MM.1S (cell line): Measurements from ENCODE around the gene NRXN3.

Experiments
- DNase-seq: peaks from one replicate; pipeline ENCODE4 v3.0.0-alpha.2; 2015
- H2AFZ ChIP-seq: fragments of 300-600 bp; sonication (generic); 2 replicates; pipeline ENCODE4 v1.6.0; 2016; ENCODE audit warnings: antibody characterized with exemption, low read length
- H3F3A ChIP-seq: fragments of 300-600 bp; sonication (generic); 2 replicates; pipeline ENCODE4 v1.6.1; 2016; ENCODE audit warnings: mild to moderate bottlenecking, antibody characterized with exemption, low read length, moderate library complexity, mixed read lengths; ENCODE audit not compliant: insufficient read depth
- H3K27ac ChIP-seq: fragments of 300-600 bp; sonication (generic); 2 replicates; pipeline ENCODE4 v1.5.1; 2016; ENCODE audit warnings: mild to moderate bottlenecking, low read length
- H3K27me3 ChIP-seq: fragments of 300-600 bp; sonication (generic); replicated peaks from 2 replicates; pipeline ENCODE4 v1.6.0; 2016; ENCODE audit warnings: low read length; ENCODE audit not compliant: insufficient read depth
- H3K36me3 ChIP-seq: fragments of 300-600 bp; sonication (generic); replicated peaks from 2 replicates; pipeline ENCODE4 v1.6.1; 2016; ENCODE audit warnings: mild to moderate bottlenecking, low read length, mixed read lengths; ENCODE audit not compliant: insufficient read depth
- H3K4me1 ChIP-seq: fragments of 300-600 bp; sonication (generic); 2 replicates; pipeline ENCODE4 v1.6.1; 2016; ENCODE audit warnings: low read length, mixed read lengths
- H3K4me2 ChIP-seq: fragments of 300-600 bp; sonication (generic); 2 replicates; pipeline ENCODE4 v1.6.0; 2016; ENCODE audit warnings: low read depth, low read length
- H3K4me3 ChIP-seq: fragments of 300-600 bp; sonication (generic); 2 replicates; pipeline ENCODE4 v1.5.1; 2016; ENCODE audit warnings: low read length, mixed read lengths
- H3K79me2 ChIP-seq: fragments of 300-600 bp; sonication (generic); 2 replicates; pipeline ENCODE4 v1.6.1; 2016; ENCODE audit warnings: mixed run types, low read length, mixed read lengths
- H3K9ac ChIP-seq: fragments of 300-600 bp; sonication (generic); 2 replicates; pipeline ENCODE4 v1.6.1; 2016; ENCODE audit warnings: low read length, mixed read lengths
- H3K9me2 ChIP-seq: fragments of 300-600 bp; sonication (generic); replicated peaks from 2 replicates; pipeline ENCODE4 v1.6.1; 2016; ENCODE audit warnings: mild to moderate bottlenecking, low read length, mixed read lengths; ENCODE audit not compliant: insufficient read depth
- H3K9me3 ChIP-seq: fragments of 300-600 bp; sonication (generic); replicated peaks from 2 replicates; pipeline ENCODE4 v1.6.1; 2016; ENCODE audit warnings: mild to moderate bottlenecking, low read length, mixed read lengths; ENCODE audit not compliant: insufficient read depth
- H4K20me1 ChIP-seq: fragments of 300-600 bp; sonication (generic); 2 replicates; pipeline ENCODE4 v1.6.1; 2016; ENCODE audit warnings: mild to moderate bottlenecking, low read length, moderate library complexity, mixed read lengths; ENCODE audit not compliant: insufficient read depth
- CTCF ChIP-seq: fragments of 300-600 bp; sonication (generic); IDR thresholded peaks from 2 replicates; pipeline ENCODE4 v1.5.1; 2016; ENCODE audit warnings: antibody characterized with exemption, low read length, mixed read lengths
- EZH2 ChIP-seq: fragments of 300-600 bp; sonication (generic); optimal IDR thresholded peaks from 2 replicates; pipeline ENCODE3; 2017; ENCODE audit warnings: low read depth, mild to moderate bottlenecking, antibody characterized with exemption, low read length, mixed read lengths
- EZH2phosphoT487 ChIP-seq: fragments of 300-600 bp; sonication (generic); IDR thresholded peaks from 2 replicates; pipeline ENCODE4 v1.6.1; 2018; ENCODE audit warnings: antibody characterized with exemption, low read length

NRXN3 gene

GRCh38 chr14:78835909-78836308 lies 665.7 kb downstream of the NRXN3 start:
- DNase-seq = no peak
- no peak overlapping the region for H3K4me2 ChIP-seq
- TF ChIP-seq EZH2phosphoT487 (no peak), CTCF (no peak), EZH2 (no peak)
- no peaks in the 10 kb centered on the region for H3K4me1 ChIP-seq
- no peaks in the 10 kb centered on the region for H3K79me2 ChIP-seq
- no peak overlapping the region for H2AFZ ChIP-seq
- H3K36me3 ChIP-seq = no peaks in the 10 kb centered on the region
- H3K27ac ChIP-seq = no peak overlapping the region
- H3K9me3 ChIP-seq = no peaks in the 10 kb centered on the region
- H3K4me3 ChIP-seq = no peak overlapping the region
- no peaks in the 10 kb centered on the region for H3K9me2 ChIP-seq
- H3K9ac ChIP-seq = no peak overlapping the region
- no peaks in the 10 kb centered on the region for H4K20me1 ChIP-seq
- no peaks in the 10 kb centered on the region for H3K27me3 ChIP-seq
- no peaks in the 10 kb centered on the region for H3F3A ChIP-seq

- Histone ChIP-seq H3K36me3 (no peaks in the 10 kb centered on the region), H3K27ac (no peak overlapping the region), H3K9me2 (no peaks in the 10 kb centered on the region), H3K9ac (no peak overlapping the region), H3K27me3 (no peaks in the 10 kb centered on the region), H3K4me1 (no peaks in the 10 kb centered on the region), H3K79me2 (no peaks in the 10 kb centered on the region), H3K4me3 (no peak overlapping the region), H3F3A (no peaks in the 10 kb centered on the region), H2AFZ (no peak overlapping the region), H4K20me1 (no peaks in the 10 kb centered on the region), H3K4me2 (no peak overlapping the region), H3K9me3 (no peaks in the 10 kb centered on the region)
- DNase-seq = peak; percentile 67
- TF ChIP-seq EZH2 (no peak), EZH2phosphoT487 (no peak), CTCF (peak; percentile 60)
Observed at GRCh38 chr14:78836777-78837176, 666.6 kb downstream of the NRXN3 start.

GRCh38 chr14:78838959-78839358 lies 668.8 kb downstream of the NRXN3 start:
- Histone ChIP-seq H4K20me1 (no peaks in the 10 kb centered on the region), H2AFZ (no peak overlapping the region), H3K27me3 (no peaks in the 10 kb centered on the region), H3F3A (no peaks in the 10 kb centered on the region), H3K9me3 (no peaks in the 10 kb centered on the region), H3K9ac (no peak overlapping the region), H3K4me1 (no peaks in the 10 kb centered on the region), H3K36me3 (no peaks in the 10 kb centered on the region), H3K9me2 (no peaks in the 10 kb centered on the region), H3K4me2 (no peak overlapping the region), H3K4me3 (no peak overlapping the region), H3K27ac (no peak overlapping the region), H3K79me2 (no peaks in the 10 kb centered on the region)
- TF ChIP-seq EZH2 (no peak), CTCF (no peak), EZH2phosphoT487 (no peak)
- DNase-seq = no peak
